Gastrocnemius medialis (tissue), 4 donors: ENCODE data around the gene VWA5B1. TPM values are rescaled to one million over a fixed set of nuclear protein-coding genes. Genes with fewer than 3 reads are reported as not detected.

Source experiments
- ATAC-seq, 2 donors: fragments of 150-250 bp; one replicate each; pipeline ENCODE4 v1.9.1; 2016
- DNase-seq, 2 donors: peaks; one replicate each; pipeline ENCODE4 v3.0.0-alpha.2; 2019
- H3K27ac ChIP-seq, 4 donors: fragments of 200-600 bp; sonication (generic); 1 replicate in 1 of 4; 2 replicates in 3 of 4; pipeline ENCODE4 v1.5.1; 2016 to 2018; ENCODE audit warnings: mild to moderate bottlenecking in 2 of 4, moderate library complexity in 1 of 4
- H3K27me3 ChIP-seq, 3 donors: fragments of 200-600 bp; sonication (generic) in 2 of 3; 1 replicate in 1 of 3; 2 replicates in 2 of 3; pipeline versions ENCODE4 v1.5.1 to v1.6.0; 2016 to 2019; ENCODE audit warnings: mild to moderate bottlenecking in 1 of 3, moderate library complexity in 1 of 3
- H3K36me3 ChIP-seq, 2 donors: fragments of 200-600 bp; sonication (generic) in 1 of 2; one replicate each; pipeline ENCODE4 v1.5.1; 2017 to 2018
- H3K4me1 ChIP-seq, 2 donors: fragments of 200-600 bp; sonication (generic) in 1 of 2; one replicate each; pipeline ENCODE4 v1.5.1; 2016 to 2017; ENCODE audit warnings: mild to moderate bottlenecking in 2 of 2
- H3K4me3 ChIP-seq, 4 donors: fragments of 200-600 bp; sonication (generic) in 3 of 4; 1 replicate in 1 of 4; 2 replicates in 3 of 4; pipeline ENCODE4 v1.5.1; 2016 to 2019; ENCODE audit warnings: mild to moderate bottlenecking in 2 of 4
- H3K9me3 ChIP-seq, 3 donors: fragments of 200-600 bp; sonication (generic) in 2 of 3; 1 replicate in 1 of 3; 2 replicates in 2 of 3; pipeline ENCODE4 v1.5.1; 2016 to 2019
- CTCF ChIP-seq, 5 experiments: fragments of 450-650 bp in 3 of 5; fragments of 200-600 bp in 2 of 5; sonication (generic) in 2 of 5; IDR thresholded peaks in 4 of 5; conservative IDR thresholded peaks in 1 of 5; 1 replicate in 4 of 5; 2 replicates in 1 of 5; pipeline ENCODE4 v1.5.1; 2016 to 2019; ENCODE audit warnings: antibody characterized with exemption in 5 of 5, mild to moderate bottlenecking in 3 of 5, moderate library complexity in 3 of 5
- POLR2A ChIP-seq, 2 donors: fragments of 450-650 bp; IDR thresholded peaks; one replicate each; pipeline ENCODE4 v1.6.1; 2017; ENCODE audit warnings: antibody characterized with exemption in 2 of 2, mild to moderate bottlenecking in 2 of 2, moderate library complexity in 2 of 2
- in situ Hi-C, 4 donors: fragments of 200-750 bp; cut with MboI; loops; one replicate each; pipeline versions ENCODE4 v1.15.0 to v1.8.0; 2017; ENCODE audit warnings: low sequenced_read_pairs in 4 of 4
- intact Hi-C: fragments of 100-400 bp; cut with DNase I; formaldehyde crosslinking; loops from one replicate; pipeline ENCODE4 v1.15.1; 2023; ENCODE audit warnings: low total_unique reads
- total RNA-seq, 4 donors: library from RNA; depleted of rRNA; stranded (reverse); fragments of >200 nt; gene quantifications; one replicate each; pipeline versions ENCODE4 v1.1.0 to v1.2.3, GENCODE V29; 2016

VWA5B1 gene
- total RNA-seq, 4 donors from 2014 or later: 0.25 TPM; not detected in 3

GRCh38 chr1:20322081-20322824 lies 31.6 kb downstream of the VWA5B1 start:
- ATAC-seq: no peak
- no peaks in the 10 kb centered on the region for H3K27me3 ChIP-seq
- no peak overlapping the region for H3K27ac ChIP-seq
- H3K36me3 ChIP-seq: no peaks in the 10 kb centered on the region
- no peak for DNase-seq
- in situ Hi-C loops (no loop called here), intact Hi-C loops (no loop called here)
- no peak for TF ChIP-seq POLR2A (IDR thresholded peaks at IDR 0.05)
- TF ChIP-seq CTCF (IDR thresholded peaks at IDR 0.05 in 4 of 5, conservative IDR thresholded peaks at IDR 0.05 in 1 of 5): no peak
- H3K9me3 ChIP-seq: no peaks in the 10 kb centered on the region
- H3K4me1 ChIP-seq: peaks cover 0 to 5% of the 10 kb centered on the region in 2 donors
- H3K4me3 ChIP-seq: no peak overlapping the region

- intact Hi-C loops: no loop called here
- DNase-seq: no peak
These were observed 32.3 kb downstream of the VWA5B1 start for GRCh38 chr1:20322825-20323612.

GRCh38 chr1:20323613-20323920 lies 32.9 kb downstream of the VWA5B1 start:
- TF ChIP-seq CTCF (IDR thresholded peaks at IDR 0.05 in 4 of 5, conservative IDR thresholded peaks at IDR 0.05 in 1 of 5) (no peak), POLR2A (IDR thresholded peaks at IDR 0.05) (no peak)
- Histone ChIP-seq H3K4me3 (no peak overlapping the region), H3K36me3 (no peaks in the 10 kb centered on the region), H3K9me3 (no peaks in the 10 kb centered on the region), H3K27me3 (no peaks in the 10 kb centered on the region), H3K4me1 (peaks cover 0 to 5% of the 10 kb centered on the region in 2 donors), H3K27ac (no peak overlapping the region)
- ATAC-seq (no peak), DNase-seq (no peak)
- intact Hi-C loops (no loop called here), in situ Hi-C loops (no loop called here)

More at GRCh38 chr1:20322825-20323612, 32.3 kb downstream of the VWA5B1 start:
- Histone ChIP-seq H3K4me1 (peaks cover 0 to 5% of the 10 kb centered on the region in 2 donors), H3K9me3 (no peaks in the 10 kb centered on the region), H3K27ac (no peak overlapping the region), H3K36me3 (no peaks in the 10 kb centered on the region), H3K27me3 (no peaks in the 10 kb centered on the region), H3K4me3 (no peak overlapping the region)
- in situ Hi-C loops: no loop called here
- TF ChIP-seq POLR2A (IDR thresholded peaks at IDR 0.05): no peak
- TF ChIP-seq CTCF (IDR thresholded peaks at IDR 0.05 in 4 of 5, conservative IDR thresholded peaks at IDR 0.05 in 1 of 5): no peak
- no peak for ATAC-seq

- Histone ChIP-seq H3K4me3 (no peak overlapping the region), H3K27me3 (no peaks in the 10 kb centered on the region), H3K27ac (no peak overlapping the region), H3K4me1 (peaks cover 0 to 5% of the 10 kb centered on the region in 2 donors), H3K36me3 (no peaks in the 10 kb centered on the region), H3K9me3 (no peaks in the 10 kb centered on the region)
- in situ Hi-C loops (no loop called here), intact Hi-C loops (no loop called here)
- no peak for DNase-seq
- no peak for ATAC-seq
- no peak for TF ChIP-seq CTCF (IDR thresholded peaks at IDR 0.05 in 4 of 5, conservative IDR thresholded peaks at IDR 0.05 in 1 of 5)
- no peak for TF ChIP-seq POLR2A (IDR thresholded peaks at IDR 0.05)
These were observed 34.2 kb downstream of the VWA5B1 start for GRCh38 chr1:20324704-20325406.
